ENCODE data around the gene MANBA.

Gene MANBA

GRCh38 chr4:102638621-102639020 lies 122.1 kb downstream of the MANBA start (continued):
- TF ChIP-seq ZNF449 (tag by site-specific recombination; IDR thresholded peaks at IDR 0.05) (no peak), PRDM10 (tag by site-specific recombination; IDR thresholded peaks at IDR 0.05) (no peak), ZNF610 (tag by site-specific recombination; IDR thresholded peaks at IDR 0.05; ENCODE audit: borderline replicate concordance) (no peak)

GRCh38 chr4:102637391-102637790 lies 123.4 kb downstream of the MANBA start:
- H3K27ac ChIP-seq (ENCODE audit: extremely low read depth, low read depth, low read length): no peak overlapping the region
- TF ChIP-seq ZNF670 (tag by site-specific recombination; IDR thresholded peaks at IDR 0.05; ENCODE audit: low read depth) (no peak), ZNF302 (tag by site-specific recombination; IDR thresholded peaks at IDR 0.05; ENCODE audit: low read depth) (no peak), ZNF561 (tag by site-specific recombination; IDR thresholded peaks at IDR 0.05; ENCODE audit: borderline replicate concordance) (no peak), ZNF548 (tag by site-specific recombination; IDR thresholded peaks at IDR 0.05) (no peak), ZNF426 (tag by site-specific recombination; IDR thresholded peaks at IDR 0.05) (no peak), ZNF10 (tag by site-specific recombination; IDR thresholded peaks at IDR 0.05) (no peak), KLF10 (tag by site-specific recombination; IDR thresholded peaks at IDR 0.05) (no peak), BCL11B (tag by site-specific recombination; IDR thresholded peaks at IDR 0.05; ENCODE audit: low read depth) (no peak), ZEB2 (tag by site-specific recombination; IDR thresholded peaks at IDR 0.05) (no peak), ELK4 (IDR thresholded peaks at IDR 0.05; ENCODE audit: borderline replicate concordance, low read depth, low read length) (no peak), PRDM1 (tag by site-specific recombination; IDR thresholded peaks at IDR 0.05) (no peak), ZFHX2 (tag by site-specific recombination; conservative IDR thresholded peaks at IDR 0.05) (no peak), ZNF423 (tag by site-specific recombination; IDR thresholded peaks at IDR 0.05) (no peak), GLIS1 (tag by site-specific recombination; IDR thresholded peaks at IDR 0.05) (no peak), HOXA7 (CRISPR knock-in tag; IDR thresholded peaks at IDR 0.05; ENCODE audit: borderline replicate concordance) (no peak), ZNF157 (tag by site-specific recombination; IDR thresholded peaks at IDR 0.05) (no peak), ZNF645 (tag by site-specific recombination; IDR thresholded peaks at IDR 0.05) (no peak)
- no peak overlapping the region for H3K4me3 ChIP-seq (ENCODE audit: low read depth, low read length)
- no peaks in the 10 kb centered on the region for H3K4me1 ChIP-seq (ENCODE audit: control insufficient read depth, insufficient read depth, low read length)
- H3K9me3 ChIP-seq (ENCODE audit: control insufficient read depth, insufficient read depth, low read depth, low read length): no peaks in the 10 kb centered on the region
- CTCF ChIA-PET: no interaction called here
- POLR2A ChIA-PET: interaction anchor here (1.1 kb wide), 1 partner anchor 190 kb away, joined by 3 read pairs; the partner anchor contains the start of gene UBE2D3
- peaks cover 0 to 44% of the 10 kb centered on the region in 2 experiments; a peak in 1 of 3 replicates for H3K36me3 ChIP-seq (ENCODE audit: control insufficient read depth in 2 of 2, insufficient read depth in 1 of 2, low read length in 2 of 2)
